Measurements from ENCODE around the gene SLC25A15. TPM values are rescaled to one million over a fixed set of nuclear protein-coding genes. Genes with fewer than 3 reads are reported as not detected.

Gene SLC25A15
- total RNA-seq, 1 donor from 2014 or later, result 22.1 TPM

DNA sequence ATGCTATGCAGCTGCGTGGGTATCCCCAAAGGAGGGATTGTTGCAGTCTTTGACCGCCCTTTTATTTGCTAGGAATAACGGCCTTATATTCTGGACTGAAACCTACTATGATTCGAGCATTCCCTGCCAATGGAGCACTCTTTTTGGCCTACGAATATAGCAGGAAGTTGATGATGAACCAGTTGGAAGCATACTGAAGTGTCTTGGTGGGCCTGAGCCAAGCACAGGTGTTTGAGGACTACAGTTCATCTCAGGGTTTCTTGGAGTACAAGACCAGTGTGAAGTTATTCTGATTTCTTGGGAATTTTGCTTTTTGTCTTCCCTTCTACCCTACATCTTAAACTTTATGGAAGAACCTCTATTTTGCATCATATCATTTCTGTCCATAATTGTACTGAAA is 20.1 kb downstream of the SLC25A15 start:
- Histone ChIP-seq H3K27me3 (ENCODE audit: control insufficient read depth, insufficient read depth, low read length) (no peaks in the 10 kb centered on the region), H3K36me3 (ENCODE audit: control insufficient read depth, insufficient read depth, low read length) (peaks cover 8% of the 10 kb centered on the region), H3K4me3 (ENCODE audit: low read depth, low read length) (no peak overlapping the region)
- no peak for FAIRE-seq
- TF ChIP-seq, protein P1, sequence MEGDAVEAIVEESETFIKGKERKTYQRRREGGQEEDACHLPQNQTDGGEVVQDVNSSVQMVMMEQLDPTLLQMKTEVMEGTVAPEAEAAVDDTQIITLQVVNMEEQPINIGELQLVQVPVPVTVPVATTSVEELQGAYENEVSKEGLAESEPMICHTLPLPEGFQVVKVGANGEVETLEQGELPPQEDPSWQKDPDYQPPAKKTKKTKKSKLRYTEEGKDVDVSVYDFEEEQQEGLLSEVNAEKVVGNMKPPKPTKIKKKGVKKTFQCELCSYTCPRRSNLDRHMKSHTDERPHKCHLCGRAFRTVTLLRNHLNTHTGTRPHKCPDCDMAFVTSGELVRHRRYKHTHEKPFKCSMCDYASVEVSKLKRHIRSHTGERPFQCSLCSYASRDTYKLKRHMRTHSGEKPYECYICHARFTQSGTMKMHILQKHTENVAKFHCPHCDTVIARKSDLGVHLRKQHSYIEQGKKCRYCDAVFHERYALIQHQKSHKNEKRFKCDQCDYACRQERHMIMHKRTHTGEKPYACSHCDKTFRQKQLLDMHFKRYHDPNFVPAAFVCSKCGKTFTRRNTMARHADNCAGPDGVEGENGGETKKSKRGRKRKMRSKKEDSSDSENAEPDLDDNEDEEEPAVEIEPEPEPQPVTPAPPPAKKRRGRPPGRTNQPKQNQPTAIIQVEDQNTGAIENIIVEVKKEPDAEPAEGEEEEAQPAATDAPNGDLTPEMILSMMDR (IDR thresholded peaks at IDR 0.05; ENCODE audit: insufficient read depth, low read length, severe bottlenecking), result no peak
- no peak for DNase-seq (ENCODE audit: low read depth)

DNA sequence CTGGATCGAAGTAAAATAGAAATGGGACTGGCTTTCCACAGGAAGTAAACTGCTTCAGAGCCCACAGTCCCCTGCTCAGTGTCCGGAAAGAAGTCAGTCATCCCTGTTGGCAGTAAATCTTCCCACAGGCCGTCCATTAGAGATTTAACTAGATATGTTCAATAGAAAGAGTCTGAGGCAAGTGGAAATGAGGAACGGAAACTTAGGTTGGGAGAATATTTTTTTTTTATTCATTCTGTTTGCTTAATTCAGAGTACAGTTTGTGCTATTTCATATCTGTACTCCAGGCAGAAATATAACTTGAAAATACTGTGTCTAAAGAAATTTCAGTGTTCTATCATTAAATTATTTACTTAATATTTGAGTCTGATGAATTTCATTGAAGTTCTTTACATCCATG is 22.7 kb downstream of the SLC25A15 start:
- TF ChIP-seq, protein P1 (IDR thresholded peaks at IDR 0.05; ENCODE audit: insufficient read depth, low read length, severe bottlenecking), result no peak
- H3K27me3 ChIP-seq (ENCODE audit: control insufficient read depth, insufficient read depth, low read length), result no peaks in the 10 kb centered on the region
- peaks cover 8% of the 10 kb centered on the region for H3K36me3 ChIP-seq (ENCODE audit: control insufficient read depth, insufficient read depth, low read length)
- no peak overlapping the region for H3K4me3 ChIP-seq (ENCODE audit: low read depth, low read length)
- no peak for DNase-seq (ENCODE audit: low read depth)
- FAIRE-seq, result no peak

DNA sequence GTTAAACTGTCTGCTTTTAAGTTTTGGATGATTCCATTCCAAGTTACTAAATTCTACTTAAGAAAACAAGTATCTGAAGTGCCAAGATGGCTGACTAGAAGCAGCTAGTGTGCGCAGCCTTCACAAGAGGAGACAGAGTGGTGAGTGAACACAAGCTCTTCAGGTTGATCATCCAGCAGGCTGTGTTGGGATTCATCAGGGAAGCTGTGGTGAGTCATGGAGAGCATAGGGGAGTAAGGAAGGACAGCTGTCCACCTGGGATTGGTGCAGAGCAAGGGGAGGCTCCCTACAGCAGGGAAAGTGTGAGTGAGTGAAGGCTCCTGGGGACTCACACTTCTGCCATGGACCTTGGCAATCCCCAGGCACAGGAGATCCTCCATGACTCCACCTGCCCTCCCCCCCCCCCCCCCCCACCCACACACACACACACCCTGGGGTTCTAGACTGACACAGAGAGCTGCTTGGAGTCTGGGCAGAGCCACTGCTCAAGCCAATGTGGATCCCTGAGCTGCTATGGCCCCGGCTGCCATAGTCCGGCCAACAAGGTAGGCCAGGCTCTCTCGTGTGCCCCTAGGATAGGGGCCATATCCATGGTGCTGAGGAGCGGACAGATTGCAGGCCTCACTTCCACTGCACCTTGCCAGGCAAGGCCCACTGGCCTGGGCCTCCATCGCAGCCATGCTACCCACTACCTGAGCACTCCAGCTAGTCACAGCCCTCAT is 23.5 kb downstream of the SLC25A15 start:
- peaks cover 8% of the 10 kb centered on the region for H3K36me3 ChIP-seq (ENCODE audit: control insufficient read depth, insufficient read depth, low read length)
- TF ChIP-seq, protein P1 (IDR thresholded peaks at IDR 0.05; ENCODE audit: insufficient read depth, low read length, severe bottlenecking), result no peak
- DNase-seq (ENCODE audit: low read depth) (peak; percentile 73), FAIRE-seq (no peak)
- H3K27me3 ChIP-seq (ENCODE audit: control insufficient read depth, insufficient read depth, low read length), result no peaks in the 10 kb centered on the region
- H3K4me3 ChIP-seq (ENCODE audit: low read depth, low read length), result no peak overlapping the region

DNA sequence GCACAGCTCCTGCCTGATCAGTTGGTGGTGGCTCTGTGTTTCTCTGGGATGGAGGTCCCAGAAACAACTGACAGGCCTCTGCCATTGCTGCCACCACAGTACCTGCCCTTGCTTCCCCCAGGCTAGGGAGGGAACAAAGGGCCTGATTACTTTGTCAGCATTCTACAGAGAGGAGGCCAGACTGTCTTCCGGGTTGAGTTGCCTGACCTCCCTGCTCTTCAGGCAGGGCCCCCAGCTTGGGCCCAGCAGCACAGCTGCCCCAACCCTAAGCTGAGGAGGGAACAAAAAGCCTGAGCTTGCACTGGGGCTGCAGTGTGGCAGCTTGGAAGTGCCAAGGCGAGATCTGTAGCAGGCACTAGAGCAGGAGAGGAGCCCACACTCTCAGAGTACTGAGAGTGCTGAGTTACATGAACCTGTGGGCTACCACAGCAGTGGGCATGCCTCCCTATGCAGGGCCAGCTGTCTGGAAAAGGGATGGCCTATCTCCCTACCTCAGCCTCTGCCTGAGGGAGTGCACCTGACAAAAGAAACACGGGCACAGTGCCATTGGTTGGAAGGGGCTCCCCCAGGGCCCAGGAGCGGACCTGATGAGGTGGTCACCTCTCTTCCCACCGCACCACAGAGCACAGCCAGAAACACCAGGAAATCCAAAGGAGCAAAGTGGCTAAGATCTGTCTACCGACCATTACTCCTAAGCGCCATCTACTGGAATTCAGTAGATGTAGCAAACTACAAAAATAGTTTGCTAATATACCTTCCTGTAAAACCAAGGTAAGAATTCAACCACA is 24.4 kb downstream of the SLC25A15 start:
- FAIRE-seq, result no peak
- Histone ChIP-seq H3K36me3 (ENCODE audit: control insufficient read depth, insufficient read depth, low read length) (peaks cover 7% of the 10 kb centered on the region), H3K27me3 (ENCODE audit: control insufficient read depth, insufficient read depth, low read length) (no peaks in the 10 kb centered on the region), H3K4me3 (ENCODE audit: low read depth, low read length) (no peak overlapping the region)
- peak; percentile 36 for DNase-seq (ENCODE audit: low read depth)
- TF ChIP-seq, protein P1 (IDR thresholded peaks at IDR 0.05; ENCODE audit: insufficient read depth, low read length, severe bottlenecking), result peak; percentile 54

DNA sequence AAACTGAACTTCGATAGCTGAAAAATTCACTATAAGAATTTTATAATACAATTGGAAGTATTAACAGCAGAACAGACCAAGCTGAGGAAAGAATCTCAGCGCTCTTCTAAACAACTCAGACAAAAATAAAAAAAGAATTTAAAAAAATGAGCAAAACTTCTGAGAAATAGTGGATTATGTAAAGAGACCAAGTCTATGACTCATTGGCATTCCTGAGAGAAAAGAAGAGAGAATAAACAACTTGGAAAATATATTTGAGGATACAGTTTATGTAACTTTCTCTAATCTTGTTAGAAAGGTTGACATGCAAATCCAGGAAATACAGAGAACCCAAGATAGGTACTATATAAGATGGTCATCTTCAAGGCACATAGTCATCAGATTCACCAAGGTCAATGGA is 25.4 kb downstream of the SLC25A15 start:
- Histone ChIP-seq H3K4me3 (ENCODE audit: low read depth, low read length) (no peak overlapping the region), H3K27me3 (ENCODE audit: control insufficient read depth, insufficient read depth, low read length) (no peaks in the 10 kb centered on the region), H3K36me3 (ENCODE audit: control insufficient read depth, insufficient read depth, low read length) (peaks cover 6% of the 10 kb centered on the region)
- DNase-seq (ENCODE audit: low read depth) (no peak), FAIRE-seq (no peak)
- TF ChIP-seq, protein P1 (IDR thresholded peaks at IDR 0.05; ENCODE audit: insufficient read depth, low read length, severe bottlenecking), result no peak
